Fibroblast of the aortic adventitia (primary cell): Measurements from ENCODE around the gene PTPRH. TPM values are rescaled to one million over a fixed set of nuclear protein-coding genes. Genes with fewer than 3 reads are reported as not detected.
A peak's percentile ranks its signal among the peaks of the same experiment; 100 is the strongest.

Experiments
- DNase-seq: peaks from one replicate; pipeline ENCODE4 v3.0.0-alpha.2; 2010; ENCODE audit warnings: low read depth
- H3K4me3 ChIP-seq: 2 replicates; pipeline ENCODE4 v1.5.1; 2011; ENCODE audit warnings: low read depth, mild to moderate bottlenecking, control low read depth, low read length, moderate library complexity
- CTCF ChIP-seq: IDR thresholded peaks from 2 replicates; pipeline ENCODE4 v1.5.1; 2011; ENCODE audit warnings: mild to moderate bottlenecking, low read length, control low read depth, inconsistent platforms; ENCODE audit not compliant: insufficient read depth
- total RNA-seq: library from RNA; depleted of rRNA; stranded (reverse); fragments of >200 nt; gene quantifications from 2 replicates; pipeline ENCODE4 v1.2.3, GENCODE V29; 2012; ENCODE audit warnings: low replicate concordance

PTPRH gene
- total RNA-seq, result 6.5 and 7.8 TPM in 2 replicates

- DNase-seq, result no peak
These were observed at the start of gene PTPRH for GRCh38 chr19:55208880-55209692. PTPRH (minus strand) TSS chr19:55209501; CDS start chr19:55209433, 68 bp downstream.

GRCh38 chr19:55258476-55258827 lies 49.2 kb upstream of the PTPRH start:
- DNase-seq, result no peak
- TF ChIP-seq CTCF, result no peak
- H3K4me3 ChIP-seq, result peak overlapping the region; percentile 85

More at GRCh38 chr19:55208880-55209692, at the start of gene PTPRH:
- TF ChIP-seq CTCF, result no peak
- no peak within 1 kb of the TSS for H3K4me3 ChIP-seq

GRCh38 chr19:55257461-55258420 lies 48.4 kb upstream of the PTPRH start:
- peak; percentile 4 for DNase-seq
- no peak for TF ChIP-seq CTCF
- H3K4me3 ChIP-seq, result peak overlapping the region; percentile 85

GRCh38 chr19:55256562-55257460 lies 47.5 kb upstream of the PTPRH start:
- TF ChIP-seq CTCF, result no peak
- DNase-seq, result peak; percentile 10
- H3K4me3 ChIP-seq, result peak overlapping the region; percentile 85

- DNase-seq, result peak; percentile 5
- H3K4me3 ChIP-seq, result peak overlapping the region; percentile 85
- TF ChIP-seq CTCF, result no peak
These were observed 46.5 kb upstream of the PTPRH start for GRCh38 chr19:55255618-55256423.
